ENCODE measurements around the gene CCDC28A.
"Not testable (repeated sequence)": the region's sequence is repeated elsewhere in the genome, so short reads cannot be mapped to it uniquely, and the experiment has no call there.

The CCDC28A gene

GRCh38 chr6:138773177-138774091 is at the start of gene CCDC28A:
Gene CCDC28A (plus strand): TSS chr6:138773769. CDS start chr6:138776121, 2,352 bp downstream.
- peak; percentile 91 for ATAC-seq
- Mint-ChIP-seq H3K4me3 (peak within 1 kb of the TSS; percentile 100), H3K4me1 (peaks cover 31% of the 10 kb centered on the region), H3K27me3 (no peaks in the 10 kb centered on the region), H3K27ac (peak within 1 kb of the TSS; percentile 100), H3K9me3 (no peaks in the 10 kb centered on the region)
- peak; percentile 93 to 94 for DNase-seq

- Mint-ChIP-seq H3K27ac (no peak overlapping the region), H3K9me3 (no peaks in the 10 kb centered on the region), H3K4me1 (no peaks in the 10 kb centered on the region), H3K4me3 (no peak overlapping the region), H3K27me3 (peaks cover 5% of the 10 kb centered on the region)
- ATAC-seq (no peak), DNase-seq (no peak)
These were observed 49.6 kb upstream of the CCDC28A start for GRCh38 chr6:138724015-138724414.

GRCh38 chr6:138726066-138726756 is 47.4 kb upstream of the CCDC28A start:
- Mint-ChIP-seq H3K4me1 (no peaks in the 10 kb centered on the region), H3K27me3 (peaks cover 5% of the 10 kb centered on the region), H3K27ac (no peak overlapping the region), H3K9me3 (no peaks in the 10 kb centered on the region), H3K4me3 (no peak overlapping the region)
- DNase-seq (no peak), ATAC-seq (no peak)

- peaks cover 2 to 4% of the 10 kb centered on the region in 2 donors for H3K9me3 Mint-ChIP-seq
- no peaks in the 10 kb centered on the region for H3K4me1 Mint-ChIP-seq
- peaks cover 5% of the 10 kb centered on the region for H3K27me3 Mint-ChIP-seq
- DNase-seq (no peak), ATAC-seq (no peak)
- no peak overlapping the region for H3K4me3 Mint-ChIP-seq
- H3K27ac Mint-ChIP-seq: no peak overlapping the region
These were observed 46.8 kb upstream of the CCDC28A start for GRCh38 chr6:138726757-138727097.

GRCh38 chr6:138727182-138727581 is 46.4 kb upstream of the CCDC28A start:
- DNase-seq: no peak
- no peaks in the 10 kb centered on the region for H3K4me1 Mint-ChIP-seq
- no peak for ATAC-seq
- H3K27ac Mint-ChIP-seq: peak overlapping the region in 1 of 2 donors; percentile 80
- no peak overlapping the region for H3K4me3 Mint-ChIP-seq
- H3K9me3 Mint-ChIP-seq: peaks cover 6 to 8% of the 10 kb centered on the region in 2 donors
- H3K27me3 Mint-ChIP-seq: peaks cover 5% of the 10 kb centered on the region

GRCh38 chr6:138728662-138729061 is 44.9 kb upstream of the CCDC28A start:
- Mint-ChIP-seq H3K27me3 (peaks cover 5% of the 10 kb centered on the region), H3K4me1 (no peaks in the 10 kb centered on the region), H3K27ac (no peak overlapping the region), H3K4me3 (no peak overlapping the region), H3K9me3 (peaks cover 6 to 8% of the 10 kb centered on the region in 2 donors)
- DNase-seq: no peak
- ATAC-seq: no peak

- not testable (repeated sequence) for H3K4me1 Mint-ChIP-seq, DNase-seq, ATAC-seq, H3K4me3 Mint-ChIP-seq, H3K9me3 Mint-ChIP-seq, H3K27ac Mint-ChIP-seq, H3K27me3 Mint-ChIP-seq
These were observed 43.5 kb upstream of the CCDC28A start for GRCh38 chr6:138730037-138730436.

GRCh38 chr6:138734585-138734984 is 39.0 kb upstream of the CCDC28A start:
- Mint-ChIP-seq H3K27ac (no peak overlapping the region), H3K4me1 (no peaks in the 10 kb centered on the region), H3K4me3 (no peak overlapping the region), H3K27me3 (no peaks in the 10 kb centered on the region), H3K9me3 (peaks cover 15% of the 10 kb centered on the region in 2 donors)
- DNase-seq (no peak), ATAC-seq (no peak)

- H3K9me3 Mint-ChIP-seq: peaks cover 24 to 29% of the 10 kb centered on the region in 2 donors
- H3K27me3 Mint-ChIP-seq: no peaks in the 10 kb centered on the region
- no peak overlapping the region for H3K27ac Mint-ChIP-seq
- ATAC-seq (no peak), DNase-seq (no peak)
- no peaks in the 10 kb centered on the region for H3K4me1 Mint-ChIP-seq
- no peak overlapping the region for H3K4me3 Mint-ChIP-seq
These were observed 36.9 kb upstream of the CCDC28A start for GRCh38 chr6:138736640-138737039.

GRCh38 chr6:138752017-138752416 is 21.6 kb upstream of the CCDC28A start:
- no peak overlapping the region for H3K4me3 Mint-ChIP-seq
- no peaks in the 10 kb centered on the region for H3K27me3 Mint-ChIP-seq

GRCh38 chr6:138757136-138757535 is 16.4 kb upstream of the CCDC28A start:
- no peaks in the 10 kb centered on the region for H3K9me3 Mint-ChIP-seq
- ATAC-seq (no peak), DNase-seq (no peak)
- H3K4me1 Mint-ChIP-seq: no peaks in the 10 kb centered on the region
- H3K27me3 Mint-ChIP-seq: no peaks in the 10 kb centered on the region
- H3K4me3 Mint-ChIP-seq: no peak overlapping the region
- H3K27ac Mint-ChIP-seq: no peak overlapping the region

More at GRCh38 chr6:138752017-138752416, 21.6 kb upstream of the CCDC28A start:
- Mint-ChIP-seq H3K4me1 (no peaks in the 10 kb centered on the region), H3K9me3 (no peaks in the 10 kb centered on the region), H3K27ac (no peak overlapping the region)
- ATAC-seq: no peak
- DNase-seq: no peak

- no peaks in the 10 kb centered on the region for H3K9me3 Mint-ChIP-seq
- H3K4me1 Mint-ChIP-seq: peaks cover 13% of the 10 kb centered on the region
- H3K4me3 Mint-ChIP-seq: no peak overlapping the region
- no peaks in the 10 kb centered on the region for H3K27me3 Mint-ChIP-seq
- ATAC-seq: no peak
- no peak for DNase-seq
- no peak overlapping the region for H3K27ac Mint-ChIP-seq
These were observed 7.5 kb upstream of the CCDC28A start for GRCh38 chr6:138765896-138766655.

- no peak for ATAC-seq
- H3K4me1 Mint-ChIP-seq: peaks cover 27% of the 10 kb centered on the region
- peak overlapping the region; percentile 21 to 45 for H3K4me3 Mint-ChIP-seq
- H3K9me3 Mint-ChIP-seq: no peaks in the 10 kb centered on the region
- no peaks in the 10 kb centered on the region for H3K27me3 Mint-ChIP-seq
- no peak for DNase-seq
- peak overlapping the region; percentile 27 to 77 for H3K27ac Mint-ChIP-seq
These were observed 4.4 kb upstream of the CCDC28A start for GRCh38 chr6:138769102-138769676.

- no peaks in the 10 kb centered on the region for H3K9me3 Mint-ChIP-seq
These were observed 883 bp upstream of the CCDC28A start for GRCh38 chr6:138772596-138773176.

GRCh38 chr6:138774370-138774769 is 801 bp downstream of the CCDC28A start:
- no peak for ATAC-seq
- no peak for DNase-seq
- no peaks in the 10 kb centered on the region for H3K27me3 Mint-ChIP-seq
- no peak overlapping the region for H3K27ac Mint-ChIP-seq
- H3K4me1 Mint-ChIP-seq: peaks cover 21% of the 10 kb centered on the region
- no peaks in the 10 kb centered on the region for H3K9me3 Mint-ChIP-seq
- H3K4me3 Mint-ChIP-seq: peak overlapping the region; percentile 100

More at GRCh38 chr6:138772596-138773176, 883 bp upstream of the CCDC28A start:
- Mint-ChIP-seq H3K4me1 (peaks cover 33% of the 10 kb centered on the region), H3K4me3 (peak overlapping the region; percentile 100), H3K27ac (peak overlapping the region; percentile 100), H3K27me3 (no peaks in the 10 kb centered on the region)
- no peak for DNase-seq
- ATAC-seq: no peak
